A549 (cell line): ENCODE data around the gene CDYL2. TPM values are rescaled to one million over a fixed set of nuclear protein-coding genes. Genes with fewer than 3 reads are reported as not detected.

Experiments
- ATAC-seq, 2 experiments: fragments of 200-7000 bp in 1 of 2; fragments of >200 bp in 1 of 2; cut with Nextera tagmentation in 1 of 2; cut with Tn5 transposase in 1 of 2; 3 replicates each; pipeline versions ENCODE4 v1.8.0 to v1.9.1; 2018 to 2020; ENCODE audit warnings: mild to moderate bottlenecking in 1 of 2, moderate library complexity in 1 of 2
- CTCF ChIA-PET: fragments of 300-600 bp; sonication (Branson Sonifier 250); formaldehyde crosslinking; extraction: SDS; loops from one replicate; lab custom pipeline; 2021; ENCODE audit warnings: antibody characterized with exemption, inconsistent platforms; lab: Yijun Ruan, JAX
- POLR2A ChIA-PET: fragments of 350-600 bp; formaldehyde crosslinking; extraction: SDS; loops from one replicate; lab custom pipeline; 2021; ENCODE audit warnings: antibody characterized with exemption, inconsistent platforms; lab: Yijun Ruan, JAX
- DNase-seq, 2 experiments: peaks; one replicate each; pipeline versions ENCODE4 v3.0.0 to v3.0.0-alpha.2; 2011 to 2016; ENCODE audit warnings: low read depth in 1 of 2, low spot score in 1 of 2
- FAIRE-seq: peaks from 2 replicates; lab custom pipeline; 2011; peaks lifted over from hg19 to GRCh38; lab: Jason Lieb, UNC
- H3K27ac ChIP-seq, 2 experiments: fragments of >200 bp; sonication (Bioruptor Twin); formaldehyde crosslinking; 3 replicates each; pipeline ENCODE4 v1.5.1; 2016 to 2017
- H3K4me1 ChIP-seq: fragments of >200 bp; sonication (Bioruptor Twin); formaldehyde crosslinking; 3 replicates; pipeline ENCODE4 v1.6.1; 2016
- H3K4me2 ChIP-seq: fragments of >200 bp; sonication (Bioruptor Twin); formaldehyde crosslinking; 3 replicates; pipeline ENCODE4 v1.6.1; 2016
- H3K4me3 ChIP-seq: fragments of >200 bp; sonication (Bioruptor Twin); formaldehyde crosslinking; 3 replicates; pipeline ENCODE4 v1.5.1; 2016
- H3K9me3 ChIP-seq: fragments of >200 bp; sonication (Bioruptor Twin); formaldehyde crosslinking; 3 replicates; pipeline ENCODE4 v1.6.1; 2016
- BHLHE40 ChIP-seq: IDR thresholded peaks from 2 replicates; pipeline ENCODE4 v1.6.1; 2012; ENCODE audit warnings: low read depth, low read length, inconsistent platforms
- CBX8 ChIP-seq: fragments of 200-600 bp; sonication (generic); IDR thresholded peaks from 2 replicates; pipeline ENCODE4 v1.6.1; 2016
- EHMT2 ChIP-seq: fragments of 200-600 bp; sonication (generic); IDR thresholded peaks from 2 replicates; pipeline ENCODE4 v1.6.1; 2016; ENCODE audit warnings: antibody characterized with exemption, low read depth, mild to moderate bottlenecking, moderate library complexity
- ELK1 ChIP-seq: fragments of 150-350 bp; IDR thresholded peaks from 2 replicates; pipeline ENCODE4 v1.6.1; 2014; ENCODE audit warnings: low read depth, mild to moderate bottlenecking, low read length
- EP300 ChIP-seq, 2 experiments: fragments of >200 bp; sonication (Bioruptor Twin); formaldehyde crosslinking; IDR thresholded peaks; 2 replicates in 1 of 2; 3 replicates in 1 of 2; pipeline ENCODE4 v1.6.1; 2016 to 2017
- ESRRA ChIP-seq: fragments of 150-350 bp; IDR thresholded peaks from 2 replicates; pipeline ENCODE4 v1.6.1; 2014; ENCODE audit warnings: mild to moderate bottlenecking, low read length, borderline replicate concordance
- FOSL2 ChIP-seq, 2 experiments: fragments of 450-650 bp in 1 of 2; fragments of >200 bp in 1 of 2; sonication (Bioruptor Twin) in 1 of 2; formaldehyde crosslinking; IDR thresholded peaks; 2 replicates each; pipeline versions ENCODE4 v1.5.0 to v1.6.1; 2016 to 2020; ENCODE audit warnings: mild to moderate bottlenecking in 1 of 2, moderate library complexity in 1 of 2
- HDAC2 ChIP-seq: fragments of 200-600 bp; sonication (generic); IDR thresholded peaks from 2 replicates; pipeline ENCODE4 v1.6.1; 2016
- HEYL ChIP-seq: fragments of 250-450 bp; sonication (Bioruptor Pico); IDR thresholded peaks from 2 replicates; pipeline ENCODE4 v1.8.0; 2021; ENCODE audit warnings: mild to moderate bottlenecking, moderate library complexity
- HOXA7 ChIP-seq: fragments of 250-450 bp; sonication (Bioruptor Pico); IDR thresholded peaks from 2 replicates; pipeline ENCODE4 v1.5.0; 2020; ENCODE audit warnings: mild to moderate bottlenecking, moderate library complexity
- JUN ChIP-seq, 2 experiments: fragments of >200 bp; sonication (Bioruptor Twin); formaldehyde crosslinking; IDR thresholded peaks; 2 replicates in 1 of 2; 3 replicates in 1 of 2; pipeline ENCODE4 v1.6.1; 2016 to 2017
- JUNB ChIP-seq: fragments of >200 bp; sonication (Bioruptor Twin); formaldehyde crosslinking; IDR thresholded peaks from 2 replicates; pipeline ENCODE4 v1.6.1; 2016
- KDM1A ChIP-seq: fragments of 200-600 bp; sonication (generic); IDR thresholded peaks from 2 replicates; pipeline ENCODE4 v1.6.1; 2016; ENCODE audit warnings: low read depth, mild to moderate bottlenecking
- MAFK ChIP-seq: fragments of 450-650 bp; IDR thresholded peaks from 2 replicates; pipeline ENCODE4 v1.6.1; 2014; ENCODE audit not compliant: partially characterized antibody
- MAX ChIP-seq: IDR thresholded peaks from 2 replicates; pipeline ENCODE4 v1.6.1; 2012
- NPAS2 ChIP-seq: fragments of 250-450 bp; sonication (Bioruptor Pico); IDR thresholded peaks from 2 replicates; pipeline ENCODE4 v1.8.0; 2022; ENCODE audit warnings: mild to moderate bottlenecking, moderate library complexity, borderline replicate concordance
- NR3C1 ChIP-seq: fragments of >200 bp; sonication (Bioruptor Twin); formaldehyde crosslinking; IDR thresholded peaks from 3 replicates; pipeline ENCODE4 v1.6.1; 2017
- PHF8 ChIP-seq: fragments of 200-600 bp; sonication (generic); IDR thresholded peaks from 2 replicates; pipeline ENCODE4 v1.6.1; 2016; ENCODE audit warnings: low read depth, mild to moderate bottlenecking, antibody characterized with exemption, moderate library complexity, borderline replicate concordance
- POLR2AphosphoS2 ChIP-seq: conservative IDR thresholded peaks from 2 replicates; pipeline ENCODE4 v1.6.1; 2012; ENCODE audit warnings: low read length, improper control_type of control experiment, inconsistent platforms
- RARB ChIP-seq: fragments of 250-450 bp; sonication (Bioruptor Pico); IDR thresholded peaks from 2 replicates; pipeline ENCODE4 v1.8.0; 2021; ENCODE audit warnings: mild to moderate bottlenecking, moderate library complexity
- RCOR1 ChIP-seq: fragments of 150-350 bp; IDR thresholded peaks from 2 replicates; pipeline ENCODE4 v1.6.1; 2014; ENCODE audit warnings: antibody characterized with exemption, low read length, low read depth
- RNF2 ChIP-seq: fragments of 200-600 bp; sonication (generic); IDR thresholded peaks from 2 replicates; pipeline ENCODE4 v1.6.1; 2016; ENCODE audit warnings: low read depth, mild to moderate bottlenecking, antibody characterized with exemption, moderate library complexity, borderline replicate concordance
- SREBF2 ChIP-seq: fragments of 450-650 bp; IDR thresholded peaks from 2 replicates; pipeline ENCODE4 v1.6.1; 2014; ENCODE audit warnings: mild to moderate bottlenecking, moderate library complexity
- ZC3H11A ChIP-seq: fragments of 450-650 bp; IDR thresholded peaks from 2 replicates; pipeline ENCODE4 v1.6.1; 2014; ENCODE audit warnings: antibody characterized with exemption, mild to moderate bottlenecking
- ZNF302 ChIP-seq: fragments of 250-450 bp; sonication (Bioruptor Pico); IDR thresholded peaks from 2 replicates; pipeline ENCODE4 v1.9.0; 2021; ENCODE audit warnings: inconsistent platforms, mild to moderate bottlenecking, moderate library complexity
- WGBS: methylation state at CpG from one replicate; pipeline ENCODE4 v1.1.6; 2017; ENCODE audit errors: missing lambda C conversion rate; 5-methylcytosine and 5-hydroxymethylcytosine counted together
- polyA plus RNA-seq, 4 experiments: library from polyadenylated mRNA; depleted of rRNA in 3 of 4; stranded (reverse); fragments of >200 nt; fragmentation: RNase III in 1 of 4; extraction: RNeasy Plus Mini Kit Qiagen cat#74134 plus additional on column Dnase treatment in 1 of 4; gene quantifications; 2 replicates in 3 of 4; 3 replicates in 1 of 4; pipeline ENCODE4 v1.2.3, GENCODE V29; 2011 to 2017
- TF ChIP-seq, protein P1 (sequence below): fragments of 200-600 bp; sonication (generic); IDR thresholded peaks from 2 replicates; pipeline ENCODE4 v1.6.1; 2016; ENCODE audit warnings: antibody characterized with exemption, mild to moderate bottlenecking, moderate library complexity
- TF ChIP-seq, protein P2 (sequence below): fragments of >200 bp; sonication (Bioruptor Twin); formaldehyde crosslinking; IDR thresholded peaks from 2 replicates; pipeline ENCODE4 v1.6.1; 2016
- TF ChIP-seq, protein P3 (sequence below): fragments of 250-450 bp; sonication (Bioruptor Pico); IDR thresholded peaks from 2 replicates; pipeline ENCODE4 v1.5.0; 2021; ENCODE audit warnings: mild to moderate bottlenecking, moderate library complexity, borderline replicate concordance

CDYL2 gene
- polyA plus RNA-seq, 2 of the 4 experiments (the other 2 are of a cell fraction) = 0.05 to 0.10 TPM

DNA sequence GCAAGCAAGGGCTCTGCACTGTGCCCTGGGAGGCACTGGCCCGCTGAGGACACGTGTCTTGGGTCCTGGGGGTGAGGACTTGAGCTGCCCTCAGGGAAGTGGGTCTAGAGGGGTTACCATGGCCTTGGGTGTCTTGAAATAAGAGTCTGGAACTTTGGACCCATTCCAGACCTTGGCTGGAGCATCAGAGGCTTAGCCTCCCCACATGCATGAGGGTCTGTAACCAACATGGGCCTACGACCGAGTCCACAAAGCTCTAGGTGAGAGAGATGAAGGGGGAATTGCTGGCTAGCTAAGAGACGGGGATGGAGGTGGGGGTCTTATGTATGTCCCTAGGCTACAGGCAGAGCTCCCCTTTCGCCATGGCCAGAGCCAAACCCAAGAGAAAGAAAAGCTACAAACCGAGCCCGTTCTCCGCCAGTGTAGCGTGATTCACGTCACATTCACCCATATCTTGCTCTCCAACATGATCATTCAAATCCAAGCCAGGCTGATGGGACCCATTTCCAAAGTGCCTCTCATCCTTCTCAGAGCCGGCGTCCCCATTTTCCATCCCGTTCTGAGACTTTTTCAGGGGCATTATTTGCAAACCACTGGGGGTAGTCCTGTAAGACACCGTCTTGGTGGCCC, 120.1 kb downstream of the CDYL2 start:
- POLR2A ChIA-PET = no interaction called here

GRCh38 chr16:80683646-80684045, 120.8 kb downstream of the CDYL2 start:
- DNase-seq (no peak), ATAC-seq (no peak), FAIRE-seq (no peak)
- no peak overlapping the region for H3K27ac ChIP-seq
- H3K4me3 ChIP-seq = no peak overlapping the region
- CTCF ChIA-PET = no interaction called here
- 0% methylated on average over 3 of the region's 3 CpGs for WGBS
- H3K4me1 ChIP-seq = no peaks in the 10 kb centered on the region
- POLR2A ChIA-PET = no interaction called here
- no peaks in the 10 kb centered on the region for H3K9me3 ChIP-seq
- TF ChIP-seq ZNF302 (CRISPR knock-in tag) (no peak), NR3C1 (no peak), EP300 (IDR thresholded peaks at IDR 0.05) (no peak), ZC3H11A (no peak), KDM1A (no peak), JUN (IDR thresholded peaks at IDR 0.05) (no peak), RNF2 (no peak), POLR2AphosphoS2 (no peak), PHF8 (no peak), FOSL2 (IDR thresholded peaks at IDR 0.05) (no peak), FOSL2 (CRISPR knock-in tag; IDR thresholded peaks at IDR 0.05) (no peak), BHLHE40 (no peak), CBX8 (no peak)
- TF ChIP-seq, protein P1, sequence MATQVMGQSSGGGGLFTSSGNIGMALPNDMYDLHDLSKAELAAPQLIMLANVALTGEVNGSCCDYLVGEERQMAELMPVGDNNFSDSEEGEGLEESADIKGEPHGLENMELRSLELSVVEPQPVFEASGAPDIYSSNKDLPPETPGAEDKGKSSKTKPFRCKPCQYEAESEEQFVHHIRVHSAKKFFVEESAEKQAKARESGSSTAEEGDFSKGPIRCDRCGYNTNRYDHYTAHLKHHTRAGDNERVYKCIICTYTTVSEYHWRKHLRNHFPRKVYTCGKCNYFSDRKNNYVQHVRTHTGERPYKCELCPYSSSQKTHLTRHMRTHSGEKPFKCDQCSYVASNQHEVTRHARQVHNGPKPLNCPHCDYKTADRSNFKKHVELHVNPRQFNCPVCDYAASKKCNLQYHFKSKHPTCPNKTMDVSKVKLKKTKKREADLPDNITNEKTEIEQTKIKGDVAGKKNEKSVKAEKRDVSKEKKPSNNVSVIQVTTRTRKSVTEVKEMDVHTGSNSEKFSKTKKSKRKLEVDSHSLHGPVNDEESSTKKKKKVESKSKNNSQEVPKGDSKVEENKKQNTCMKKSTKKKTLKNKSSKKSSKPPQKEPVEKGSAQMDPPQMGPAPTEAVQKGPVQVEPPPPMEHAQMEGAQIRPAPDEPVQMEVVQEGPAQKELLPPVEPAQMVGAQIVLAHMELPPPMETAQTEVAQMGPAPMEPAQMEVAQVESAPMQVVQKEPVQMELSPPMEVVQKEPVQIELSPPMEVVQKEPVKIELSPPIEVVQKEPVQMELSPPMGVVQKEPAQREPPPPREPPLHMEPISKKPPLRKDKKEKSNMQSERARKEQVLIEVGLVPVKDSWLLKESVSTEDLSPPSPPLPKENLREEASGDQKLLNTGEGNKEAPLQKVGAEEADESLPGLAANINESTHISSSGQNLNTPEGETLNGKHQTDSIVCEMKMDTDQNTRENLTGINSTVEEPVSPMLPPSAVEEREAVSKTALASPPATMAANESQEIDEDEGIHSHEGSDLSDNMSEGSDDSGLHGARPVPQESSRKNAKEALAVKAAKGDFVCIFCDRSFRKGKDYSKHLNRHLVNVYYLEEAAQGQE = no peak
- H3K4me2 ChIP-seq = no peak overlapping the region

More for the DNA sequence above, 120.1 kb downstream of the CDYL2 start:
- no peak for TF ChIP-seq POLR2AphosphoS2
- no peak for TF ChIP-seq ZNF302 (CRISPR knock-in tag)
- TF ChIP-seq SREBF2 = no peak
- no peak for TF ChIP-seq RARB (CRISPR knock-in tag)
- no peak for TF ChIP-seq HEYL (CRISPR knock-in tag)
- TF ChIP-seq EHMT2 = no peak
- no peak for TF ChIP-seq JUNB
- TF ChIP-seq, protein P2, sequence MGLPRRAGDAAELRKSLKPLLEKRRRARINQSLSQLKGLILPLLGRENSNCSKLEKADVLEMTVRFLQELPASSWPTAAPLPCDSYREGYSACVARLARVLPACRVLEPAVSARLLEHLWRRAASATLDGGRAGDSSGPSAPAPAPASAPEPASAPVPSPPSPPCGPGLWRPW = no peak
- TF ChIP-seq, all 56 proteins: peak for 0
- FAIRE-seq (no peak), ATAC-seq (no peak), DNase-seq (no peak)
- Histone ChIP-seq H3K9me3 (no peaks in the 10 kb centered on the region), H3K4me3 (no peak overlapping the region), H3K27ac (no peak overlapping the region), H3K4me2 (no peak overlapping the region), H3K4me1 (no peaks in the 10 kb centered on the region)
- CTCF ChIA-PET = no interaction called here
- WGBS = 29% methylated on average over 15 of the region's 15 CpGs

- H3K27ac ChIP-seq = no peak overlapping the region
- WGBS = 32% methylated on average over 18 of the region's 18 CpGs
- POLR2A ChIA-PET = no interaction called here
- DNase-seq (no peak), FAIRE-seq (no peak), ATAC-seq (no peak)
- H3K4me2 ChIP-seq = no peak overlapping the region
- no peak overlapping the region for H3K4me3 ChIP-seq
- H3K4me1 ChIP-seq = no peaks in the 10 kb centered on the region
- H3K9me3 ChIP-seq = no peaks in the 10 kb centered on the region
- CTCF ChIA-PET = no interaction called here
- TF ChIP-seq RCOR1 (no peak), JUN (IDR thresholded peaks at IDR 0.05) (no peak), MAX (no peak), ESRRA (no peak), HOXA7 (no peak), MAFK (no peak), ELK1 (no peak), NPAS2 (no peak), HDAC2 (no peak)
- TF ChIP-seq, protein P3, sequence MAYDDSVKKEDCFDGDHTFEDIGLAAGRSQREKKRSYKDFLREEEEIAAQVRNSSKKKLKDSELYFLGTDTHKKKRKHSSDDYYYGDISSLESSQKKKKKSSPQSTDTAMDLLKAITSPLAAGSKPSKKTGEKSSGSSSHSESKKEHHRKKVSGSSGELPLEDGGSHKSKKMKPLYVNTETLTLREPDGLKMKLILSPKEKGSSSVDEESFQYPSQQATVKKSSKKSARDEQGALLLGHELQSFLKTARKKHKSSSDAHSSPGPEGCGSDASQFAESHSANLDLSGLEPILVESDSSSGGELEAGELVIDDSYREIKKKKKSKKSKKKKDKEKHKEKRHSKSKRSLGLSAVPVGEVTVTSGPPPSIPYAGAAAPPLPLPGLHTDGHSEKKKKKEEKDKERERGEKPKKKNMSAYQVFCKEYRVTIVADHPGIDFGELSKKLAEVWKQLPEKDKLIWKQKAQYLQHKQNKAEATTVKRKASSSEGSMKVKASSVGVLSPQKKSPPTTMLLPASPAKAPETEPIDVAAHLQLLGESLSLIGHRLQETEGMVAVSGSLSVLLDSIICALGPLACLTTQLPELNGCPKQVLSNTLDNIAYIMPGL = no peak
Measured at GRCh38 chr16:80682421-80683070, 121.9 kb downstream of the CDYL2 start.
